ENCODE measurements around the gene CHD6.

The CHD6 gene

GRCh38 chr20:41617902-41618806 is at the start of gene CHD6:
CHD6 (minus strand) TSS chr20:41618377; CDS start chr20:41551337, 67,040 bp downstream.
- Mint-ChIP-seq H3K27me3 (no peaks in the 10 kb centered on the region), H3K4me1 (peaks cover 40% of the 10 kb centered on the region), H3K36me3 (ENCODE audit: insufficient read depth) (peaks cover 4% of the 10 kb centered on the region), H3K9me3 (no peaks in the 10 kb centered on the region), H3K27ac (ENCODE audit: low read depth) (peak within 1 kb of the TSS; percentile 78), H3K4me3 (peak within 1 kb of the TSS; percentile 89)
- ATAC-seq (replicated peaks; ENCODE audit: extremely low read depth, poor library complexity, severe bottlenecking) (peak; percentile 99), DNase-seq (ENCODE audit: low spot score in 2 of 2) (peak; percentile 99 to 100)

GRCh38 chr20:41664584-41664983 is 46.4 kb upstream of the CHD6 start:
- no peaks in the 10 kb centered on the region for H3K4me1 Mint-ChIP-seq
- DNase-seq (ENCODE audit: low spot score in 2 of 2) (no peak), ATAC-seq (replicated peaks; ENCODE audit: extremely low read depth, poor library complexity, severe bottlenecking) (no peak)
- no peak overlapping the region for H3K27ac Mint-ChIP-seq (ENCODE audit: low read depth)
- no peaks in the 10 kb centered on the region for H3K36me3 Mint-ChIP-seq (ENCODE audit: insufficient read depth)
- no peaks in the 10 kb centered on the region for H3K9me3 Mint-ChIP-seq
- no peak overlapping the region for H3K4me3 Mint-ChIP-seq
- peaks cover 59% of the 10 kb centered on the region for H3K27me3 Mint-ChIP-seq

GRCh38 chr20:41657655-41658054 is 39.5 kb upstream of the CHD6 start:
- H3K27ac Mint-ChIP-seq (ENCODE audit: low read depth) = no peak overlapping the region
- DNase-seq (ENCODE audit: low spot score in 2 of 2) = no peak
- H3K27me3 Mint-ChIP-seq = peaks cover 83% of the 10 kb centered on the region
- H3K36me3 Mint-ChIP-seq (ENCODE audit: insufficient read depth) = no peaks in the 10 kb centered on the region
- no peaks in the 10 kb centered on the region for H3K9me3 Mint-ChIP-seq
- ATAC-seq (replicated peaks; ENCODE audit: extremely low read depth, poor library complexity, severe bottlenecking) = no peak
- H3K4me3 Mint-ChIP-seq = no peak overlapping the region
- no peaks in the 10 kb centered on the region for H3K4me1 Mint-ChIP-seq

- Mint-ChIP-seq H3K36me3 (ENCODE audit: insufficient read depth) (no peaks in the 10 kb centered on the region), H3K4me3 (no peak overlapping the region), H3K27me3 (peaks cover 78% of the 10 kb centered on the region), H3K9me3 (no peaks in the 10 kb centered on the region), H3K4me1 (no peaks in the 10 kb centered on the region), H3K27ac (ENCODE audit: low read depth) (no peak overlapping the region)
- no peak for ATAC-seq (replicated peaks; ENCODE audit: extremely low read depth, poor library complexity, severe bottlenecking)
- DNase-seq (ENCODE audit: low spot score in 2 of 2) = no peak
Measured at GRCh38 chr20:41655962-41656618, 37.9 kb upstream of the CHD6 start.

GRCh38 chr20:41654884-41655283 is 36.7 kb upstream of the CHD6 start:
- no peak for ATAC-seq (replicated peaks; ENCODE audit: extremely low read depth, poor library complexity, severe bottlenecking)
- H3K27me3 Mint-ChIP-seq = peaks cover 66% of the 10 kb centered on the region
- H3K27ac Mint-ChIP-seq (ENCODE audit: low read depth) = no peak overlapping the region
- no peaks in the 10 kb centered on the region for H3K4me1 Mint-ChIP-seq
- no peak for DNase-seq (ENCODE audit: low spot score in 2 of 2)
- no peak overlapping the region for H3K4me3 Mint-ChIP-seq
- H3K9me3 Mint-ChIP-seq = no peaks in the 10 kb centered on the region
- no peaks in the 10 kb centered on the region for H3K36me3 Mint-ChIP-seq (ENCODE audit: insufficient read depth)

- no peak overlapping the region for H3K4me3 Mint-ChIP-seq
- H3K27ac Mint-ChIP-seq (ENCODE audit: low read depth) = no peak overlapping the region
- H3K9me3 Mint-ChIP-seq = no peaks in the 10 kb centered on the region
- ATAC-seq (replicated peaks; ENCODE audit: extremely low read depth, poor library complexity, severe bottlenecking) = no peak
- no peaks in the 10 kb centered on the region for H3K4me1 Mint-ChIP-seq
- peaks cover 60% of the 10 kb centered on the region for H3K27me3 Mint-ChIP-seq
- no peaks in the 10 kb centered on the region for H3K36me3 Mint-ChIP-seq (ENCODE audit: insufficient read depth)
- DNase-seq (ENCODE audit: low spot score in 2 of 2) = no peak
Measured at GRCh38 chr20:41654292-41654691, 36.1 kb upstream of the CHD6 start.

- Mint-ChIP-seq H3K9me3 (no peaks in the 10 kb centered on the region), H3K27me3 (peaks cover 46% of the 10 kb centered on the region), H3K36me3 (ENCODE audit: insufficient read depth) (no peaks in the 10 kb centered on the region), H3K27ac (ENCODE audit: low read depth) (no peak overlapping the region), H3K4me1 (no peaks in the 10 kb centered on the region), H3K4me3 (no peak overlapping the region)
- DNase-seq (ENCODE audit: low spot score in 2 of 2) (no peak), ATAC-seq (replicated peaks; ENCODE audit: extremely low read depth, poor library complexity, severe bottlenecking) (no peak)
Measured at GRCh38 chr20:41650231-41650948, 32.2 kb upstream of the CHD6 start.

- ATAC-seq (replicated peaks; ENCODE audit: extremely low read depth, poor library complexity, severe bottlenecking) = no peak
- Mint-ChIP-seq H3K4me3 (no peak overlapping the region), H3K9me3 (no peaks in the 10 kb centered on the region), H3K4me1 (no peaks in the 10 kb centered on the region), H3K27me3 (peaks cover 47% of the 10 kb centered on the region), H3K27ac (ENCODE audit: low read depth) (no peak overlapping the region), H3K36me3 (ENCODE audit: insufficient read depth) (no peaks in the 10 kb centered on the region)
- no peak for DNase-seq (ENCODE audit: low spot score in 2 of 2)
Measured at GRCh38 chr20:41649489-41649888, 31.3 kb upstream of the CHD6 start.

GRCh38 chr20:41645372-41645771 is 27.2 kb upstream of the CHD6 start:
- peaks cover 48% of the 10 kb centered on the region for H3K27me3 Mint-ChIP-seq
- ATAC-seq (replicated peaks; ENCODE audit: extremely low read depth, poor library complexity, severe bottlenecking) (no peak), DNase-seq (ENCODE audit: low spot score in 2 of 2) (no peak)
- H3K9me3 Mint-ChIP-seq = no peaks in the 10 kb centered on the region
- H3K27ac Mint-ChIP-seq (ENCODE audit: low read depth) = no peak overlapping the region
- no peak overlapping the region for H3K4me3 Mint-ChIP-seq
- H3K36me3 Mint-ChIP-seq (ENCODE audit: insufficient read depth) = no peaks in the 10 kb centered on the region
- no peaks in the 10 kb centered on the region for H3K4me1 Mint-ChIP-seq

- ATAC-seq (replicated peaks; ENCODE audit: extremely low read depth, poor library complexity, severe bottlenecking) (no peak), DNase-seq (ENCODE audit: low spot score in 2 of 2) (no peak)
- no peak overlapping the region for H3K4me3 Mint-ChIP-seq
- no peaks in the 10 kb centered on the region for H3K36me3 Mint-ChIP-seq (ENCODE audit: insufficient read depth)
- H3K4me1 Mint-ChIP-seq = no peaks in the 10 kb centered on the region
- H3K27me3 Mint-ChIP-seq = peaks cover 63% of the 10 kb centered on the region
- no peaks in the 10 kb centered on the region for H3K9me3 Mint-ChIP-seq
- H3K27ac Mint-ChIP-seq (ENCODE audit: low read depth) = no peak overlapping the region
Measured at GRCh38 chr20:41643504-41643938, 25.3 kb upstream of the CHD6 start.

GRCh38 chr20:41639630-41640029 is 21.5 kb upstream of the CHD6 start:
- Mint-ChIP-seq H3K27me3 (peaks cover 35% of the 10 kb centered on the region), H3K36me3 (ENCODE audit: insufficient read depth) (no peaks in the 10 kb centered on the region), H3K4me1 (no peaks in the 10 kb centered on the region), H3K9me3 (no peaks in the 10 kb centered on the region), H3K4me3 (no peak overlapping the region), H3K27ac (ENCODE audit: low read depth) (no peak overlapping the region)
- DNase-seq (ENCODE audit: low spot score in 2 of 2) (no peak), ATAC-seq (replicated peaks; ENCODE audit: extremely low read depth, poor library complexity, severe bottlenecking) (no peak)

GRCh38 chr20:41638456-41638855 is 20.3 kb upstream of the CHD6 start:
- ATAC-seq (replicated peaks; ENCODE audit: extremely low read depth, poor library complexity, severe bottlenecking) (no peak), DNase-seq (ENCODE audit: low spot score in 2 of 2) (no peak)
- Mint-ChIP-seq H3K27ac (ENCODE audit: low read depth) (no peak overlapping the region), H3K4me1 (no peaks in the 10 kb centered on the region), H3K27me3 (peaks cover 23% of the 10 kb centered on the region), H3K36me3 (ENCODE audit: insufficient read depth) (no peaks in the 10 kb centered on the region), H3K9me3 (no peaks in the 10 kb centered on the region), H3K4me3 (no peak overlapping the region)
